Fibroblast of lung (primary cell): ENCODE data around the gene PLXNA4. TPM values are rescaled to one million over a fixed set of nuclear protein-coding genes. Genes with fewer than 3 reads are reported as not detected.

Source experiments
- DNase-seq, 2 donors: peaks; one replicate each; pipeline versions ENCODE4 v3.0.0 to v3.0.0-alpha.2; 2010; ENCODE audit warnings: low read depth in 2 of 2
- H2AFZ ChIP-seq: 2 replicates; pipeline ENCODE4 v1.5.1; 2012; ENCODE audit warnings: low read length, control low read depth, inconsistent platforms
- H3K27ac ChIP-seq: 2 replicates; pipeline ENCODE4 v1.5.1; 2011; ENCODE audit warnings: low read length, control low read depth; ENCODE audit not compliant: insufficient read depth
- H3K27me3 ChIP-seq: 2 replicates; pipeline ENCODE4 v1.5.1; 2011; ENCODE audit warnings: mild to moderate bottlenecking, low read length; ENCODE audit not compliant: control insufficient read depth, insufficient read depth
- H3K36me3 ChIP-seq: 2 replicates; pipeline ENCODE4 v1.5.1; 2011; ENCODE audit warnings: low read length; ENCODE audit not compliant: control insufficient read depth, insufficient read depth
- H3K4me1 ChIP-seq: 2 replicates; pipeline ENCODE4 v1.5.1; 2011; ENCODE audit warnings: low read length; ENCODE audit not compliant: control insufficient read depth, insufficient read depth; ENCODE audit errors: extremely low read depth
- H3K4me2 ChIP-seq: 2 replicates; pipeline ENCODE4 v1.5.1; 2011; ENCODE audit warnings: low read length, control low read depth; ENCODE audit not compliant: insufficient read depth; ENCODE audit errors: extremely low read depth
- H3K4me3 ChIP-seq, 4 experiments: fragments of 200-600 bp in 1 of 4; sonication (generic) in 1 of 4; replicated peaks in 1 of 4; 2 replicates each; pipeline ENCODE4 v1.5.1; 2011 to 2016; ENCODE audit warnings: low read length in 4 of 4, low read depth in 3 of 4, mild to moderate bottlenecking in 3 of 4, control low read depth in 2 of 4, inconsistent platforms in 1 of 4, mixed read lengths in 1 of 4; ENCODE audit not compliant: insufficient read depth in 1 of 4; ENCODE audit errors: control extremely low read depth in 1 of 4
- H3K79me2 ChIP-seq: 2 replicates; pipeline ENCODE4 v1.5.1; 2012; ENCODE audit warnings: mild to moderate bottlenecking, low read length, inconsistent platforms; ENCODE audit not compliant: control insufficient read depth, insufficient read depth
- H3K9ac ChIP-seq: 2 replicates; pipeline ENCODE4 v1.5.1; 2011; ENCODE audit warnings: mild to moderate bottlenecking, low read length, control low read depth; ENCODE audit not compliant: insufficient read depth
- H3K9me3 ChIP-seq: 2 replicates; pipeline ENCODE4 v1.5.1; 2012; ENCODE audit warnings: low read depth, low read length; ENCODE audit not compliant: control insufficient read depth, insufficient read depth
- H4K20me1 ChIP-seq: 2 replicates; pipeline ENCODE4 v1.5.1; 2011; ENCODE audit warnings: low read length; ENCODE audit not compliant: control insufficient read depth, insufficient read depth; ENCODE audit errors: extremely low read depth
- EZH2 ChIP-seq: IDR thresholded peaks from 2 replicates; pipeline ENCODE4 v1.5.1; 2012; ENCODE audit warnings: low read length, control low read depth, mild to moderate bottlenecking; ENCODE audit errors: missing control alignments
- polyA plus RNA-seq, 2 donors: library from polyadenylated mRNA; depleted of rRNA in 1 of 2; stranded (reverse) in 1 of 2; unstranded in 1 of 2; fragments of >200 nt; gene quantifications; 2 replicates each; pipeline ENCODE4 v1.2.1, GENCODE V29; 2011 to 2012; ENCODE audit warnings: missing spikeins in 1 of 2
- total RNA-seq: library from RNA; depleted of rRNA; stranded (reverse); fragments of >200 nt; gene quantifications from 2 replicates; pipeline ENCODE4 v1.2.1, GENCODE V29; 2014
- TF ChIP-seq, protein P1 (sequence below), 2 donors: IDR thresholded peaks in 1 of 2; conservative IDR thresholded peaks in 1 of 2; 1 replicate in 1 of 2; 2 replicates in 1 of 2; pipeline ENCODE4 v1.5.1; 2011 to 2012; ENCODE audit warnings: low read length in 2 of 2, control low read depth in 1 of 2, inconsistent platforms in 1 of 2, low read depth in 1 of 2, mild to moderate bottlenecking in 1 of 2

Gene PLXNA4
- total and polyA plus RNA-seq, 2 donors (not counting 1 experiment from before 2014, with no cell fraction given) = 1.2 to 1.5 TPM

DNA sequence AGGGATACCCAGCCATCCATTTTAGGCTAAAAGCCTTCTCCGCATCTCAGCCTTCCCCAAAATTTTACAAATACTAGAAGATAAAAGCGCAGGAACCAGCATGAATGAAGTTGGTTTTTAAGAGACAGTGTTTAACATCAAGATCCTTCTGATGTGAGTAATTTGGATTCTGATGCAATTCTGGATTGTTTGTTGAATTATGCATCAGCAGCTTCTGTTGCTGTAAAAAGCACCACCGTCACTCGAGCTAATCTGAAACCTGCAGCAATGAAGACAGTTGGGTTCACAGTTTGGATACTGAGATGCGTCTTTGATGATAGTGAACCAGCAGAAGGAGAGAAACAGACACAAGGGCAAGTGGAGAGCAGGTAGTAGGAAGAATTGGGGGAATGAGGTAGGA, 179.2 kb downstream of the PLXNA4 start:
- H3K9ac ChIP-seq = no peak overlapping the region
- no peaks in the 10 kb centered on the region for H4K20me1 ChIP-seq
- H3K4me1 ChIP-seq = no peaks in the 10 kb centered on the region
- no peak overlapping the region for H3K4me2 ChIP-seq
- H3K4me3 ChIP-seq = no peak overlapping the region
- no peak overlapping the region for H3K27ac ChIP-seq
- TF ChIP-seq, protein P1, sequence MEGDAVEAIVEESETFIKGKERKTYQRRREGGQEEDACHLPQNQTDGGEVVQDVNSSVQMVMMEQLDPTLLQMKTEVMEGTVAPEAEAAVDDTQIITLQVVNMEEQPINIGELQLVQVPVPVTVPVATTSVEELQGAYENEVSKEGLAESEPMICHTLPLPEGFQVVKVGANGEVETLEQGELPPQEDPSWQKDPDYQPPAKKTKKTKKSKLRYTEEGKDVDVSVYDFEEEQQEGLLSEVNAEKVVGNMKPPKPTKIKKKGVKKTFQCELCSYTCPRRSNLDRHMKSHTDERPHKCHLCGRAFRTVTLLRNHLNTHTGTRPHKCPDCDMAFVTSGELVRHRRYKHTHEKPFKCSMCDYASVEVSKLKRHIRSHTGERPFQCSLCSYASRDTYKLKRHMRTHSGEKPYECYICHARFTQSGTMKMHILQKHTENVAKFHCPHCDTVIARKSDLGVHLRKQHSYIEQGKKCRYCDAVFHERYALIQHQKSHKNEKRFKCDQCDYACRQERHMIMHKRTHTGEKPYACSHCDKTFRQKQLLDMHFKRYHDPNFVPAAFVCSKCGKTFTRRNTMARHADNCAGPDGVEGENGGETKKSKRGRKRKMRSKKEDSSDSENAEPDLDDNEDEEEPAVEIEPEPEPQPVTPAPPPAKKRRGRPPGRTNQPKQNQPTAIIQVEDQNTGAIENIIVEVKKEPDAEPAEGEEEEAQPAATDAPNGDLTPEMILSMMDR (conservative IDR thresholded peaks at IDR 0.05 in 1 of 2, IDR thresholded peaks at IDR 0.05 in 1 of 2; ENCODE audit: low read depth in 1 of 2, low read length in 2 of 2) = no peak
- TF ChIP-seq EZH2 = no peak
- no peaks in the 10 kb centered on the region for H3K27me3 ChIP-seq
- no peaks in the 10 kb centered on the region for H3K79me2 ChIP-seq
- H3K9me3 ChIP-seq = no peaks in the 10 kb centered on the region
- DNase-seq = peak in 1 of 2 donors; percentile 31
- no peaks in the 10 kb centered on the region for H3K36me3 ChIP-seq
- no peak overlapping the region for H2AFZ ChIP-seq

DNA sequence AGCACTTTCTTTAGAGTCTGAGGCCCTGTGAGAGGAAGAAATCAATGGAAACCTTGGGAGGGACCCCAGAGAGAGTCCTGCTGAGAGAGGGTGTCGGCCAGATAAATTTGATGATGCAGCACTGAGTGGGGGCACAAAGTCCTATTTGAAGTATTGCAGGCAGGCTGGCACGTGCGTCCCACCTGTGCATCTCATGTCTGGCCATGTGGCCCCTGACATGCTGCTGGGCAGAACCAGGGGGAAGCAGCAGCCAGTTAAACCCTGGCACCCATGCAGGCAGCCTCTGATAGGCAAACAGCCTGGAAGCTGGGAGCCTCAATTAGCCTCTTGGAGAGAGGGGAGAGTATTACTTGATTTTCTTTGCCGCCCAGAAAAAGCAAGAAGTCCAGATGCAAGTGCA, 180.9 kb downstream of the PLXNA4 start:
- no peak overlapping the region for H3K27ac ChIP-seq
- TF ChIP-seq EZH2 = no peak
- H3K4me1 ChIP-seq = peaks cover 2% of the 10 kb centered on the region
- H3K36me3 ChIP-seq = no peaks in the 10 kb centered on the region
- H3K9ac ChIP-seq = no peak overlapping the region
- H3K27me3 ChIP-seq = no peaks in the 10 kb centered on the region
- no peak for DNase-seq
- H4K20me1 ChIP-seq = no peaks in the 10 kb centered on the region
- no peaks in the 10 kb centered on the region for H3K79me2 ChIP-seq
- no peak overlapping the region for H3K4me3 ChIP-seq
- no peaks in the 10 kb centered on the region for H3K9me3 ChIP-seq
- H3K4me2 ChIP-seq = no peak overlapping the region
- H2AFZ ChIP-seq = no peak overlapping the region

DNA sequence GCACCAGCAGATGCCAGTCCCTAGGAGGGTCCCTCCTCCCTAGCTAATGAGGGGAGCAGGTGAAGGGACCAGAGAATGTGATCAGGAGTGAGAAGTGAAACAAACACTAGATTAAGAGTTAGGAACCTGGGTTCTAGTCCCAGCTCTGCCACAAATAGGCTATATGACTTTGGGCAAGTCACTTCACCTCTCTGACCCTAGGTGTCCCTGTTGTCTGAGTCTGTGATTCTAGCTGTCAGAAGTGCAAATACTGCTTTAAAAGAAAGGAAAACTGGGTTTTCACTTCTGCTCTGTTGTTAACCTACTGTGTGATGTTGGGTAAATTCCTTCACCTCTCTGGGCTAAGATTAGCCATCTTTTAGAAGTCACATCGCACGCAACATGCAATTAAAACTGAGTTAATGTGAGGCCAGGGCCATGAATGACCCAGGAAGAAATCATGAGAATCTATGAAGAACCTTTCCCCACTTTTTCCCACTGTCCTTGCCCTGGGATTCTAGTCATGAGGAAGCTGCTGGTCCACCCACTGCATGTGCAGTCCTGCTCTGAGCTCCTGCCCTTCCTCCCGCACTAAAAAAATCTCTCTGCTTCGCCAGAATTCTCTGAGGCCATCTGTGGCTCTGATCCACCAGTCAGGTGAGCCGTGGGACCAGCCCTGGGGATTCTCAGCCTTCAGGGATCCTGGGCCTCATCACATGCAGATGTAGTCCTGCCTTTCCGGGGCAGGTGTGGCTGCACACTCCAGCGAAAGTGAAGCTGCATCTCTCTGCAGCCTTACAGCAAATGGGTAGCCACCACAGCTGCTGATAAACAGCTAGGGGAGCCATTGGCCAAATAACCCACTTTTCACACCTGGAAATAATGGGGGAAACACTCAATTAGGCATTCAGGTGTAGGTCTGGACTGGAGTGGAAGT, 181.7 kb downstream of the PLXNA4 start:
- no peaks in the 10 kb centered on the region for H3K9me3 ChIP-seq
- H3K4me3 ChIP-seq = no peak overlapping the region
- no peak overlapping the region for H3K27ac ChIP-seq
- DNase-seq = no peak
- no peak overlapping the region for H2AFZ ChIP-seq
- H3K4me1 ChIP-seq = peaks cover 2% of the 10 kb centered on the region
- H3K4me2 ChIP-seq = no peak overlapping the region
- no peaks in the 10 kb centered on the region for H4K20me1 ChIP-seq
- no peaks in the 10 kb centered on the region for H3K36me3 ChIP-seq
- H3K79me2 ChIP-seq = no peaks in the 10 kb centered on the region
- no peak for TF ChIP-seq EZH2
- TF ChIP-seq, protein P1 (conservative IDR thresholded peaks at IDR 0.05 in 1 of 2, IDR thresholded peaks at IDR 0.05 in 1 of 2; ENCODE audit: low read depth in 1 of 2, low read length in 2 of 2) = no peak
- H3K9ac ChIP-seq = no peak overlapping the region
- no peaks in the 10 kb centered on the region for H3K27me3 ChIP-seq
